ENCODE measurements around the gene ITGA7.

- TF ChIP-seq CTCF (conservative IDR thresholded peaks at IDR 0.05) (no peak), EZH2 (IDR thresholded peaks at IDR 0.05; ENCODE audit: low read depth) (no peak)
Measured at GRCh38 chr12:55698241-55698955, 9.3 kb downstream of the ITGA7 start.

All from PC-9 (cell line).